WI38 (cell line): ENCODE measurements around the gene ITSN1.

Experiments used
- H3K4me3 ChIP-seq: 2 replicates; pipeline ENCODE4 v1.5.1; 2011; ENCODE audit warnings: low read depth, mild to moderate bottlenecking, control low read depth, low read length
- TF ChIP-seq, protein P1 (sequence below): IDR thresholded peaks from 2 replicates; pipeline ENCODE4 v1.5.1; 2012; ENCODE audit warnings: low read depth, mild to moderate bottlenecking, control low read depth, low read length

The ITSN1 gene

DNA sequence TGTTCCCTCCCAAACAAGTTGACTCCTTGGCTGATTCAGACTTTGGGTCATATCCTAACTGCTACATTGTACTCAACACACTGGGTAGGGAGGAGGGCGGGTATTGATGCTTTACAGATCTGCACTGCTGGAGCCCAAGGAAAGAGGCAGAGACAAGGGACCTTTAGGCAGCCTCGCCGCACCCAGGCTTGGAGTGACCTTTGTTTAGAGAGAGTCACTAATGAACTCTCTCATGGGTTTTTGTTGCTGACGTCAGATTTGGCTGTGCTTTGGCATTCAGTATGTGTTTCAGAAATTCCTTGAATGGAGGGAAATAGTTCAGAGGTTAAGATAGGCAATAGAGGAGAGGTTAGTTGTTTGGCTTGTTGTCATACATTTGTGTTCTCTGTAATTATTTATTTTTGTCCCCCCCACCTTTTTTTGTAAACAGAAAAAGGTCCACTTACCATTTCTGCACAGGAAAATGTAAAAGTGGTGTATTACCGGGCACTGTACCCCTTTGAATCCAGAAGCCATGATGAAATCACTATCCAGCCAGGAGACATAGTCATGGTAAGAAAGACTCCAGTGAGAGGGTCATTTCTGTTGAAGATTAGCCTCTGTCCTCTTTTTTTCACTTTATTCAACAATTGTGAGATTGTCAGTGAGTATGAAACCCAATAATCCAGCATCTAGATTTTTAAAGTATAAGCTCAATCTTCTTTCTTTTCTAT, 157.2 kb downstream of the ITSN1 start:
- no peak overlapping the region for H3K4me3 ChIP-seq

GRCh38 chr21:33800753-33801423, 158.6 kb downstream of the ITSN1 start:
- TF ChIP-seq, protein P1, sequence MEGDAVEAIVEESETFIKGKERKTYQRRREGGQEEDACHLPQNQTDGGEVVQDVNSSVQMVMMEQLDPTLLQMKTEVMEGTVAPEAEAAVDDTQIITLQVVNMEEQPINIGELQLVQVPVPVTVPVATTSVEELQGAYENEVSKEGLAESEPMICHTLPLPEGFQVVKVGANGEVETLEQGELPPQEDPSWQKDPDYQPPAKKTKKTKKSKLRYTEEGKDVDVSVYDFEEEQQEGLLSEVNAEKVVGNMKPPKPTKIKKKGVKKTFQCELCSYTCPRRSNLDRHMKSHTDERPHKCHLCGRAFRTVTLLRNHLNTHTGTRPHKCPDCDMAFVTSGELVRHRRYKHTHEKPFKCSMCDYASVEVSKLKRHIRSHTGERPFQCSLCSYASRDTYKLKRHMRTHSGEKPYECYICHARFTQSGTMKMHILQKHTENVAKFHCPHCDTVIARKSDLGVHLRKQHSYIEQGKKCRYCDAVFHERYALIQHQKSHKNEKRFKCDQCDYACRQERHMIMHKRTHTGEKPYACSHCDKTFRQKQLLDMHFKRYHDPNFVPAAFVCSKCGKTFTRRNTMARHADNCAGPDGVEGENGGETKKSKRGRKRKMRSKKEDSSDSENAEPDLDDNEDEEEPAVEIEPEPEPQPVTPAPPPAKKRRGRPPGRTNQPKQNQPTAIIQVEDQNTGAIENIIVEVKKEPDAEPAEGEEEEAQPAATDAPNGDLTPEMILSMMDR: no peak
- H3K4me3 ChIP-seq: no peak overlapping the region

More for the DNA sequence above, 157.2 kb downstream of the ITSN1 start:
- TF ChIP-seq, protein P1: no peak

DNA sequence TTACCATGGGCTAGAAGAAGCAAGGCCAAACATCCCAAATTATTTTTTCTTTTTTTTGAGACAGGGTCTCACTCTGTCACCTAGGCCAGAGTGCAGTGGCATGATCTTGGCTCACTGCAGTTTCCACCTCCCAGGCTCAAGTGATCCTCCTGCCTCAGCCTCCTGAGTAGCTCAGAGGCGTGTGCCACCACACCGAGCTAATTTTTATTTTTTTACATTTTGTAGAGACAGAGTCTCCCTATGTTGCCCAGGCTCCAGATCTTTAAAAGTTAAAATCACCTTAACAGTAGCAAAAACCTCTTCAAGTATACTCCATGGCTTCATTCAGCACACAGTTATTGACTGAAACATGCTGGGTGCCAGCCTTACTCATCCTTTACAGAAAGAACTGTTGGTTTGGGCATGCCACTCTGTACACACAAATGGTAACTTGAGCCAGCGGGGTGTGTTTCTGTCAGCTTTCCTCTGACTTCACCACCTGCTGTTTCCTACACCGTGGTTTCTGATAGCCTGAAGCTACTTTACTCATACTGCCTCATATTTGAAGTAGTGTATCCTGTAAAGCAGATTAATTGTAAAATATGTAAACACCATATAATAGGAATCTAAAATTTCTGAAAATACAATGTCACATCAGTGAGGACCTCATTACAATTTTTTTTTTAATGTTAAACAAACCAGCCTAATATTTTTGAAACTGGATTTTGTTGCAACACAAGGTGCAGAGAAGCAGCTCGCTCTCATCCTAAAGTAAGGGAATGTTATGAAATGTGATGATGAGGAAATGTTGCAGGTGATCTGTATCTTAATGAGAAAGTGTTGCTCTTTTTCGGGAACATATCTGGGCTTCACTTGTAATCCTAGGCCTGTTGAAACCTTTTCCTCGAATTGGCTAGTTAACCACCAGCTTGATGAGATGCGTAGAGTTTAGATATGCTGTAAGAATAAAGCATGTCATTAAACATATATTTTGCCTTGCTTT, 159.4 kb downstream of the ITSN1 start:
- H3K4me3 ChIP-seq: no peak overlapping the region
- TF ChIP-seq, protein P1: no peak

- TF ChIP-seq, protein P1: no peak
- H3K4me3 ChIP-seq: no peak overlapping the region
Observed at GRCh38 chr21:33802481-33802880, 160.2 kb downstream of the ITSN1 start.

DNA sequence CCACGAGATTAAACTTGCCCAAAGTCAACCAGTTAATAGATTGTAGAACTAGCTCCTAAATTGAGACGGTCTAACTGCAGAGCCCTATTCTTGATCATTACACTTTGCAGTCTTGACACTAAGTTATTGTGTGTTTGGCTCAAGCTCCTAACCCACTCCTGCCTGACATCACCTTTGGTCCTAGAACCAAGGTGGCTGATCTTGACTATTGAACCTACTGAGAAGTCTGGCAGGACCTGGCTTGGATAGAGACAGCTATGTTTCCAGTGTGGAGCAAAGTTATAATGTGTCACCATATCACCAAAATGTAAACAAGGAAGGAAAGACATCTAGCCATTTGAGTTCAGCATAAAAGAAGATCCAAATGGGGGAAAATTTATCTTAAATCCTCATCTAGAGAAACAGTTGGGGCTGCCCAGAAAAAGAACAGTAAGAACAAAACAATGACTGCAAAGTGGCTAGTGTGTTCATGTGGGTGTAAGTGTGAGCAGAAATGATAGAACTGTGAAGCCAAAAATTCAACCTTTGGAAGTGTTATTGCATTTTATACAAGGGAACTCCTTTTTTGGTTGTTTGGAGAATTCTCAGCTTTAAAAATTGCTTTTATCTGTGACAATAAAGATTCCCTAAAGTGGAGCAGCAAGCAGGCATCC, 166.5 kb downstream of the ITSN1 start:
- TF ChIP-seq, protein P1: no peak
- no peak overlapping the region for H3K4me3 ChIP-seq

GRCh38 chr21:33810766-33811165, 168.5 kb downstream of the ITSN1 start:
- no peak overlapping the region for H3K4me3 ChIP-seq
- TF ChIP-seq, protein P1: no peak
